B cell (primary cell): ENCODE data around the gene THBS3. TPM values are rescaled to one million over a fixed set of nuclear protein-coding genes. Genes with fewer than 3 reads are reported as not detected.
"Not testable (repeated sequence)": the region's sequence is repeated elsewhere in the genome, so short reads cannot be mapped to it uniquely, and the experiment has no call there.

Experiments used
- ATAC-seq: fragments of 200-7000 bp; cut with Tn5 transposase; one replicate; pipeline ENCODE4 v1.10.0; 2021; ENCODE audit warnings: low read depth, mild to moderate bottlenecking, moderate number of reproducible peaks, moderate library complexity
- CTCF ChIA-PET: fragments of 350-600 bp; sonication (Branson Sonifier 250); formaldehyde crosslinking; loops from one replicate; lab custom pipeline; 2021; ENCODE audit warnings: antibody characterized with exemption, inconsistent platforms; lab: Charles Lee
- POLR2A ChIA-PET: fragments of 350-600 bp; sonication (Branson Sonifier 250); formaldehyde crosslinking; loops from one replicate; lab custom pipeline; 2021; ENCODE audit warnings: antibody characterized with exemption; lab: Charles Lee
- DNase-seq: peaks from one replicate; pipeline ENCODE4 v3.0.0; 2013
- H2AFZ ChIP-seq: 2 replicates; pipeline ENCODE4 v1.6.1; 2012; ENCODE audit warnings: mild to moderate bottlenecking, low read depth, low read length; ENCODE audit not compliant: insufficient read depth, poor library complexity, severe bottlenecking
- H3K27ac ChIP-seq, 2 donors: 1 replicate in 1 of 2; 2 replicates in 1 of 2; pipeline ENCODE4 v1.5.1; 2012 to 2013; ENCODE audit warnings: low read length in 2 of 2, mild to moderate bottlenecking in 2 of 2, moderate library complexity in 1 of 2
- H3K27me3 ChIP-seq, 4 experiments: fragments of 200-600 bp in 1 of 4; sonication (generic) in 1 of 4; replicated peaks in 1 of 4; 1 replicate in 2 of 4; 2 replicates in 2 of 4; pipeline versions ENCODE4 v1.6.1 to v1.7.0; 2013 to 2016; ENCODE audit warnings: low read length in 3 of 4, mild to moderate bottlenecking in 2 of 4, mixed read lengths in 1 of 4, moderate library complexity in 1 of 4; ENCODE audit not compliant: insufficient read depth in 4 of 4, control insufficient read depth in 3 of 4; ENCODE audit errors: control extremely low read depth in 1 of 4
- H3K36me3 ChIP-seq, 2 experiments: replicated peaks in 1 of 2; 1 replicate in 1 of 2; 2 replicates in 1 of 2; pipeline versions ENCODE4 v1.6.1 to v1.7.1; 2013; ENCODE audit warnings: low read length in 1 of 2; ENCODE audit not compliant: insufficient read depth in 2 of 2, control insufficient read depth in 1 of 2; ENCODE audit errors: control extremely low read depth in 1 of 2, extremely low read depth in 1 of 2
- H3K4me1 ChIP-seq, 2 donors: fragments of 200-600 bp in 1 of 2; sonication (generic) in 1 of 2; 1 replicate in 1 of 2; 2 replicates in 1 of 2; pipeline versions ENCODE4 v1.5.1 to v1.6.1; 2013 to 2017; ENCODE audit warnings: low read length in 2 of 2; ENCODE audit not compliant: control insufficient read depth in 2 of 2, insufficient read depth in 2 of 2
- H3K4me2 ChIP-seq: replicated peaks from 2 replicates; pipeline ENCODE3; 2012; ENCODE audit warnings: mild to moderate bottlenecking, low read depth, low read length; ENCODE audit not compliant: poor library complexity, severe bottlenecking
- H3K4me3 ChIP-seq, 5 experiments: fragments of 200-600 bp in 1 of 5; sonication (generic) in 1 of 5; 1 replicate in 3 of 5; 2 replicates in 2 of 5; pipeline versions ENCODE4 v1.5.1 to v1.7.0; 2011 to 2016; ENCODE audit warnings: low read length in 4 of 5, mild to moderate bottlenecking in 4 of 5, low read depth in 2 of 5, control low read depth in 1 of 5, moderate library complexity in 1 of 5; ENCODE audit not compliant: insufficient read depth in 1 of 5; ENCODE audit errors: control extremely low read depth in 1 of 5, extremely low read depth in 1 of 5
- H3K79me2 ChIP-seq: fragments of 200-600 bp; sonication (generic); one replicate; pipeline ENCODE4 v1.6.0; 2016; ENCODE audit warnings: low read length; ENCODE audit not compliant: control insufficient read depth, insufficient read depth
- H3K9ac ChIP-seq: fragments of 200-600 bp; sonication (generic); 2 replicates; pipeline ENCODE4 v1.6.1; 2017; ENCODE audit warnings: mild to moderate bottlenecking, low read length, moderate library complexity
- H3K9me3 ChIP-seq, 3 donors: one replicate each; pipeline versions ENCODE4 v1.6.1 to v1.7.1; 2013; ENCODE audit warnings: low read length in 2 of 3; ENCODE audit not compliant: control insufficient read depth in 2 of 3, insufficient read depth in 1 of 3; ENCODE audit errors: control extremely low read depth in 1 of 3
- H4K20me1 ChIP-seq: 2 replicates; pipeline ENCODE4 v1.6.0; 2012; ENCODE audit warnings: mild to moderate bottlenecking, low read length; ENCODE audit not compliant: insufficient read depth, control insufficient read depth, poor library complexity, severe bottlenecking
- H3K27ac Mint-ChIP-seq: one replicate; pipeline ENCODE4 v1.8.0; 2021; ENCODE audit warnings: mixed read lengths
- H3K27me3 Mint-ChIP-seq: one replicate; pipeline ENCODE4 v1.8.0; 2021; ENCODE audit warnings: mixed read lengths
- H3K4me1 Mint-ChIP-seq: one replicate; pipeline ENCODE4 v1.8.0; 2021; ENCODE audit warnings: mixed read lengths
- H3K4me3 Mint-ChIP-seq: one replicate; pipeline ENCODE4 v1.8.0; 2021; ENCODE audit warnings: mixed read lengths
- H3K9me3 Mint-ChIP-seq: one replicate; pipeline ENCODE4 v1.8.0; 2022; ENCODE audit warnings: mixed read lengths; ENCODE audit not compliant: insufficient read depth
- CTCF ChIP-seq: fragments of 200-600 bp; IDR thresholded peaks from one replicate; pipeline ENCODE4 v1.8.0; 2022; ENCODE audit warnings: antibody characterized with exemption, mild to moderate bottlenecking
- WGBS: methylation state at CpG from one replicate; pipeline ENCODE4 v1.1.5; 2013; ENCODE audit warnings: missing lambda C conversion rate; ENCODE audit not compliant: insufficient coverage; 5-methylcytosine and 5-hydroxymethylcytosine counted together
- intact Hi-C: fragments of 100-400 bp; cut with micrococcal nuclease; formaldehyde crosslinking; loops from one replicate; pipeline ENCODE4 v1.10.0; 2022
- polyA plus RNA-seq: library from polyadenylated mRNA; depleted of rRNA; stranded (reverse); fragments of >200 nt; gene quantifications from 2 replicates; pipeline ENCODE4 v1.2.3, GENCODE V29; 2012
- total RNA-seq, 2 donors: library from RNA; stranded (reverse); fragments of 120-200 nt in 1 of 2; gene quantifications; 1 replicate in 1 of 2; 2 replicates in 1 of 2; pipeline versions ENCODE4 v1.2.3 to v1.2.4, GENCODE V29; 2013 to 2022

The THBS3 gene
- total and polyA plus RNA-seq, 2 donors (not counting 1 experiment from before 2014, with no cell fraction given): 28.0 to 28.6 TPM

- Mint-ChIP-seq H3K4me1 (peaks cover 49% of the 10 kb centered on the region), H3K4me3 (peak overlapping the region; percentile 52), H3K27ac (peak overlapping the region; percentile 88), H3K27me3 (no peaks in the 10 kb centered on the region), H3K9me3 (no peaks in the 10 kb centered on the region)
- no peak for TF ChIP-seq CTCF
- Histone ChIP-seq H3K9me3 (no peaks in the 10 kb centered on the region), H3K4me1 (peaks cover 45 to 59% of the 10 kb centered on the region in 2 donors), H3K27me3 (no peaks in the 10 kb centered on the region), H3K36me3 (no peaks in the 10 kb centered on the region), H3K4me3 (no peak overlapping the region), H3K9ac (no peak overlapping the region), H3K4me2 (peak overlapping the region; percentile 52), H4K20me1 (no peaks in the 10 kb centered on the region), H2AFZ (no peak overlapping the region), H3K79me2 (peaks cover 4% of the 10 kb centered on the region), H3K27ac (peak overlapping the region in 1 of 2 donors; percentile 32)
- ChIA-PET CTCF (interaction anchor here (1.0 to 6.9 kb wide), 7 partner anchors 15 to 54 kb away, joined by 4 to 189 read pairs (median 10); partner anchors contain the start of genes KRTCAP2, MTX1, THBS3 and TRIM46), POLR2A (interaction anchor here (0.6 to 5.9 kb wide), 3 partner anchors 15 to 38 kb away, joined by 3 to 47 read pairs (median 6); partner anchors contain the start of genes MTX1 and THBS3)
- DNase-seq (peak; percentile 47), ATAC-seq (no peak)
- 0% methylated on average over 4 of the region's 7 CpGs for WGBS
- intact Hi-C loops: no loop called here
Observed at GRCh38 chr1:155223047-155223446, 15.3 kb upstream of the THBS3 start.

GRCh38 chr1:155220211-155220965 is 12.7 kb upstream of the THBS3 start:
- H3K4me3 Mint-ChIP-seq, H3K9me3 ChIP-seq, H3K27me3 Mint-ChIP-seq, H3K36me3 ChIP-seq, H3K9me3 Mint-ChIP-seq, H3K79me2 ChIP-seq, H3K27me3 ChIP-seq, H3K27ac Mint-ChIP-seq, H3K9ac ChIP-seq, H2AFZ ChIP-seq, ATAC-seq, intact Hi-C loops, H3K4me2 ChIP-seq, H3K27ac ChIP-seq, DNase-seq, H3K4me3 ChIP-seq, H4K20me1 ChIP-seq: not testable (repeated sequence)
- peaks cover 30 to 37% of the 10 kb centered on the region in 2 donors for H3K4me1 ChIP-seq
- POLR2A ChIA-PET: interaction anchor here (0.8 to 1.3 kb wide), 2 partner anchors 11 to 13 kb away, joined by 3 to 6 read pairs; no protein-coding TSS in a partner anchor
- WGBS: 95% methylated on average over 3 of the region's 10 CpGs
- CTCF ChIA-PET: interaction anchor here (1.6 kb wide), 1 partner anchor 13 kb away, joined by 7 read pairs; the partner anchor contains the start of gene THBS3
- peaks cover 27% of the 10 kb centered on the region for H3K4me1 Mint-ChIP-seq
